HG03045 (cell line): ENCODE results near the gene COL24A1.

Source experiments
- ATAC-seq: cut with Tn5 transposase; IDR thresholded peaks from one replicate; pipeline ENCODE4 v1.9.1; 2021; ENCODE audit warnings: mild to moderate bottlenecking, moderate library complexity; ENCODE audit not compliant: unreplicated experiment

COL24A1 gene

DNA sequence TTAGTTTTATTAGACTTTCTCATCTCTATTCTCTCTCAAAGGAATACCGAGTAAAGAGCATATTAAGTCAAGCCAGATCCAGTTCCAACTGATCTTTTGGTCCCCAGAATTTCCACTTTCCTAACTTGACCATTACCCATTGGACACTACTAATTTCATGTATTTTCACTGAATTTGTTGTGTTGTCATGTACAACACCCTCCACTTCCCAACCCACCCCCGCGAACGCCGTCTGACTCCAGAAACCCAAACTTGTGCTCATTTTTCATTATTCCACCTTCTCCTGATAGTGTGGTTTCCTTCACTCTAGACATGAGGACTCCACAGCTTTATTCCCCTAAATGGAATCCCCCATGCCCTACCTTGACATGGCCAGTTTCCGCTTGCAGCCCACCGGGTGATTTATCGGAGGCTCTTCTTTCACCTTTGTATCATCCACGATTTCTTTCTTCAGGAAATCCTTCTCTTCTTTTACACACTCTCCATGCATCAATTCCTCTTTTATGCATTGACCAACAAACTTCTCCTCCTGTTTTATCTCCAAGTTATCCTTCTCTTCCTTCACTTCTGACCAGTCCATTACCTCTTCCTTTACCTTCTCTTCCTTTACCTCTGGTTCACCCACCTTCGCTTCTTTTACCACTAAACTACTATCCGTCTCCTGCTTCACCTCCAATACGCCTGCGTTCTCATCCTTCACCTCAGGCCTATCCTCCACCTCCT is 449.1 kb downstream of the COL24A1 start:
- no peak for ATAC-seq

DNA sequence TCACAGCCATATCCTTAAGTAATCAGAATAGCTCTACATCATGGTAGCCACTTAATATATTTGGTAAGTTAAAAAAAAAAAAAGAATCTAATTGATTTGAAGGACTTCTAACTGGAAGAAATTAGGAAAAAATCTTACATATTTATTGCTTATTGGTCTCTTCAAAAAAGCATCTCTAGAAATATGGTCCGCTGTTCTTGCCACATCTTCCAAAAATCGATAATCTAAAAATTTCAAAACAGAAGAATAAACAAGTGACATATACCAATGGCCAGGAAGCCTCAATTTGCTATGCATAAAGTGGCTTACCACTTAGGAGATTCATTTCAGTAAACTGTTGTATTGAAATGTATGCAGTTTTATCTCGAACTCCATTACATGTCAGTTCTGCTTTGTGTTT is 450.6 kb downstream of the COL24A1 start:
- ATAC-seq, result no peak

DNA sequence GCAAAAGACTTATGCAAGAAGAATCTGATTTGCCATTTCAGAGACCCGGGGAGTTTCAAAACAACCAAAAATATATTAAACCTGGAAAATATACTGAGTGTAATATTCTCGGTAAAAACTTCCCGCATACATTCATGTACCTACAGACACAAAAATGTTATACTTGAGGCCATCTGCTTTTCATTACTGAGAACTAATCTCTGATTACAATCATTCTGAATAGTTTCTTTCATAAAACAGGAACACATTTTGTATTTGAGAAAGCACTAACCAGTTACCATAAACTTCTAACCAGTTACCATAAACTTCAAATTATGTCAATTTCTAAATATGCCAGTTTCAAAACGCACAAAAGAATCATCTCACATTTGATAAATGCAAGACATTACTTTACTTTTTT is 456.1 kb downstream of the COL24A1 start:
- no peak for ATAC-seq

DNA sequence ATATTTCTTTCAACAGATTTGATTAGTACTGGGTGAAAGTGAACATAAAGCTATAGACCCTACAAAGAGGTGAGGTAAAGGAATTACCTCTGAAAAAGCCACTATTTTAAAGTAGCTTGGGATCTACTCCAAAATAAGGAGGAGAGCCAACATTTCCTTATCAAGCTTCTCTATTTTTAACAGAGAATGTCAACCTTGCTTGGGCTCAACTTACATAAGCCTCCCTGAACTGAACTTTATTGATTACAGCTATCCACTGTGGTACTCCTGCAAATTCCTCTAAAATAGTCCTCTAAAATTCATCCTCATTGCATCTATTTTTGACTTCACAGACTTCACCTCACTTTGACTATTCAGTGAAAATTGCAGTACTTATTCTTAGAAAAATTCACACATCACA is 458.7 kb downstream of the COL24A1 start:
- no peak for ATAC-seq

DNA sequence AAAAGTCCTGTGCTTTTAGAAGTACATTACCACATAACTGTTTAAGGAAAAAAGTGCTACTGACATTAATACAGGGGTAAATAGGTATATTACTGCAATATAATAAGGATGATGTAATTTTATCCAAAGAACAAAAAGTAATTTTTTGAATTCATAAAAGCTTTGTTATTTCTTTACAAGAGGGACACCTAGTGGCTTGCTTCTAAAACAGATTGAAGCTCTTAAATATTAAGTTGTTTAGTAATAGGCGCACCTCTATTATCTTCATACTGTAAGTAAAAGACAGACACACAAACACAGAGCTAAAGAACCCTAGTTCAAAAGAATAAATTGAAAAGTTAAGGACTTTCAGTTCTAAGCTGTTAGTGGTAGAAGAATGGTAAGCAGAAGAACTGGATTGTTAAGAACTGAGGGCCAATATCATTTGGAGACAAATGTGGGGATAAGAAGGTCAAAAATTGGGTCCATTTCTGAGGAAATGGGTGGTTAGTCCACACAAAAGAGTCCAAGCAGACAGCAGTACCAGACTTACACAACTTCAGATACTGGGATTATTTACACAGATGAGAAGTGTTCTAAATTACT is 463.8 kb downstream of the COL24A1 start:
- no peak for ATAC-seq

DNA sequence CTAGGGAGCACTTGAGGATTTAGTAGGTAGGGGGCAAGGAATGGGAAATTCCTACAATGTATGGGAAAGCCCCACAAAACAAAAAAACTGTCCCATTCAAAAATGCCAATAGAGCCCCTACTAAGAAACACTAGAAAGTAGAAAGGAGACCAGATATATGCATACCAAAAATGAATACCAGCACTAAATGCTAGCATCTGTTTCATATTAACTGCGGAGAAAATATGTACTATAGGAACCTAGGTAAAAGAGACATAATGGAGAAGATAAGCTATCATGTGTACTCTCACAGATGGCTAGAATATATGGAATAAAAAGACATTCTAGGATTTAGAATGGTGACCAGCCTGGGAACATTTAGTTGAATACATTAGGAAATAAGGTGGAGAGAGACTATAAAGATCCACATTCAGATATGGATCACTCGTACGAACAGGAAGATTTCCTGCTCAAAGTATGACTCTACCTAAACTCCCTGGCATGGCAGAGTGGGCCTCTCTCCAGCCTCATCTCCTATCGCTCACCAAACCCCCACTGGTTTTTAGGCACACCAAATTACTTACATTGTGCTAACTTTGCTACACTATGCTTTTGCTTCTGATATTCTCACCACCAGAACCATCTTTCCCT is 466.7 kb downstream of the COL24A1 start:
- no peak for ATAC-seq

DNA sequence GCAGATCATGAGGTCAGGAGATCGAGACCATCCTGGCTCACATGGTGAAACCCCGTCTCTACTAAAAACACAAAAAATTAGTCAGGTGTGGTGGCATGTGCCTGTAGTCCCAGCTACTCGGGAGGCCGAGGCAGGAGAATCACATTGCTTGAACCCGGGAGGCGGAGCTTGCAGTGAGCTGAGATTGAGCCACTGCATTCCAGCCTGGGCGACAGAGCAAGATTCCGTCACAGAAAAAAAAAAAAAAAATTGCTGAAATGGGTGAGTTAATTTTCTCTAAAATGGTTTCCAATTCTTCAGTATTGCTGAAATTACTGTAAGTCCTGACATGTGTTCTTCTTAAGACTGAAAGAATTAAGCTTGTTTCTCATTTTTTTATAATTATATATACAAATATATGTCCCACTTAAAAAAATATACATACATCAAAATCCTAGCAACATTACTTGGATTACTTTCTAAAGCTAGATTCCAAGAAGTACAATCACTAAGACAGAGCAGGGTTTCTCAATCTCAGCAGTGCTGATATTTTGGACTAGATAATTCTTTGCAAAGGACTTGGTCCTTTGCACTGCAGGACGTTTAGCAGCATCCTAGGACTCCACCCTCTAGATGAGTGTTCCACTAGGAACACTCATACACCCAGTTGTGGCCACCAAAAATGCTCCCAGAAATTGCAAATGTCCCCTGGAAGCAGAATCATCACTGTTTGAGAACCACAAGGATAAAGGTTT is 473.1 kb downstream of the COL24A1 start:
- ATAC-seq, result no peak

DNA sequence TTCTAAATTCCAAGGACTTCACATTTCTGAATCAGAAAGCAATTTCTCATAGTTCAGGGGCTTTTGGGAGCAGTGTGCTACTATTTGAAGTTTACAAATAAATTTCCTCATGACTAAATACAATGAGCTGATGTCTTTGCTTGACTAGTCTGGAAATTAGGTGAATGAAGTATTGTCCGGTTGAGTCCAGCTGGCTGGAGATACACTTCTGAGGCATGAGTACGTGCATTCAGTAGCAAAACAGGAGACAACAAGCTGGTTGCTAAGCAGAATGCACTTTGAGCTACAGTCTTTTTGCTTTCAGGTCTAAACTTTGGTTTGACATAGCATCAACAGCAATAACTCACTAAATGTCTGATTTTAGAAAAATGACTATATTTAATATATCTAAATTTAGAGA is 475.5 kb downstream of the COL24A1 start:
- no peak for ATAC-seq
